PC-3 (cell line): ENCODE measurements around the gene SMARCAL1. TPM values are rescaled to one million over a fixed set of nuclear protein-coding genes. Genes with fewer than 3 reads are reported as not detected.

Experiments
- ATAC-seq: fragments of 200-7000 bp; cut with Tn5 transposase; 2 replicates; pipeline ENCODE4 v1.9.1; 2020; ENCODE audit warnings: mild to moderate bottlenecking, moderate library complexity
- BruUV-seq: library from RNA; stranded (reverse); fragments of 400-500 nt; replicated peaks from 2 replicates; lab custom pipeline; 2021; lab: Mats Ljungman, UMichigan
- CTCF ChIA-PET: fragments of 300-600 bp; sonication (Branson Sonifier 250); formaldehyde crosslinking; loops from one replicate; lab custom pipeline; 2022; ENCODE audit warnings: antibody characterized with exemption; lab: Charles Lee
- POLR2A ChIA-PET: fragments of 300-600 bp; sonication (Branson Sonifier 250); formaldehyde crosslinking; loops from one replicate; lab custom pipeline; 2022; ENCODE audit warnings: antibody characterized with exemption; ENCODE audit not compliant: unreplicated experiment; lab: Charles Lee
- DNase-seq: peaks from one replicate; pipeline ENCODE4 v3.0.0-alpha.2; 2015
- H2AFZ ChIP-seq: fragments of 300-600 bp; sonication (generic); 2 replicates; pipeline ENCODE4 v1.6.0; 2016; ENCODE audit warnings: antibody characterized with exemption, low read length
- H3F3A ChIP-seq: fragments of 300-600 bp; sonication (generic); one replicate; pipeline ENCODE4 v1.6.0; 2017; ENCODE audit warnings: antibody characterized with exemption, low read length, control low read depth, mild to moderate bottlenecking; ENCODE audit not compliant: unreplicated experiment
- H3K27ac ChIP-seq: fragments of 300-600 bp; sonication (generic); 2 replicates; pipeline ENCODE4 v1.5.1; 2016; ENCODE audit warnings: mild to moderate bottlenecking, low read length
- H3K27me3 ChIP-seq: fragments of 300-600 bp; sonication (generic); 2 replicates; pipeline ENCODE4 v1.6.1; 2016; ENCODE audit warnings: low read length, mixed read lengths
- H3K36me3 ChIP-seq: fragments of 300-600 bp; sonication (generic); 2 replicates; pipeline ENCODE4 v1.6.1; 2016; ENCODE audit warnings: low read depth, mixed run types, low read length, mixed read lengths
- H3K4me1 ChIP-seq: fragments of 300-600 bp; sonication (generic); 2 replicates; pipeline ENCODE4 v1.5.1; 2016; ENCODE audit warnings: low read length; ENCODE audit not compliant: insufficient read depth
- H3K4me2 ChIP-seq: fragments of 300-600 bp; sonication (generic); 2 replicates; pipeline ENCODE4 v1.6.0; 2016; ENCODE audit warnings: low read length
- H3K4me3 ChIP-seq: fragments of 300-600 bp; sonication (generic); 2 replicates; pipeline ENCODE4 v1.5.1; 2016; ENCODE audit warnings: mild to moderate bottlenecking, low read length, mixed read lengths
- H3K79me2 ChIP-seq: fragments of 300-600 bp; sonication (generic); 2 replicates; pipeline ENCODE4 v1.6.1; 2017; ENCODE audit warnings: low read length, mixed read lengths
- H3K9ac ChIP-seq: fragments of 300-600 bp; sonication (generic); 2 replicates; pipeline ENCODE4 v1.6.0; 2016; ENCODE audit warnings: mild to moderate bottlenecking, low read length
- H3K9me2 ChIP-seq: fragments of 300-600 bp; sonication (generic); replicated peaks from 2 replicates; pipeline ENCODE4 v1.6.1; 2016; ENCODE audit warnings: mixed run types, low read length, mixed read lengths
- H3K9me3 ChIP-seq: fragments of 300-600 bp; sonication (generic); 2 replicates; pipeline ENCODE4 v1.6.1; 2016; ENCODE audit warnings: low read length, mixed read lengths
- H4K20me1 ChIP-seq: fragments of 300-600 bp; sonication (generic); 2 replicates; pipeline ENCODE4 v1.6.1; 2016; ENCODE audit warnings: low read length, mixed read lengths
- CTCF ChIP-seq: fragments of 300-600 bp; sonication (generic); conservative IDR thresholded peaks from 2 replicates; pipeline ENCODE4 v1.5.1; 2017; ENCODE audit warnings: antibody characterized with exemption, low read depth, mild to moderate bottlenecking, low read length
- EZH2 ChIP-seq: fragments of 300-600 bp; sonication (generic); IDR thresholded peaks from one replicate; pipeline ENCODE4 v1.6.1; 2017; ENCODE audit warnings: antibody characterized with exemption, mild to moderate bottlenecking, low read length; ENCODE audit not compliant: unreplicated experiment
- EZH2phosphoT487 ChIP-seq: fragments of 300-600 bp; sonication (generic); IDR thresholded peaks from 2 replicates; pipeline ENCODE4 v1.6.1; 2018; ENCODE audit warnings: mild to moderate bottlenecking, antibody characterized with exemption, low read length, borderline replicate concordance
- intact Hi-C: fragments of 100-400 bp; cut with micrococcal nuclease; formaldehyde crosslinking; loops from 2 replicates; pipeline ENCODE4 v1.9.0; 2023
- total RNA-seq: library from RNA; depleted of rRNA; stranded (reverse); fragments of >200 nt; gene quantifications from 2 replicates; pipeline ENCODE4 v1.2.3, GENCODE V29; 2014

Gene SMARCAL1
- total RNA-seq, 1 experiment from 2014 or later: 8.3 TPM

DNA sequence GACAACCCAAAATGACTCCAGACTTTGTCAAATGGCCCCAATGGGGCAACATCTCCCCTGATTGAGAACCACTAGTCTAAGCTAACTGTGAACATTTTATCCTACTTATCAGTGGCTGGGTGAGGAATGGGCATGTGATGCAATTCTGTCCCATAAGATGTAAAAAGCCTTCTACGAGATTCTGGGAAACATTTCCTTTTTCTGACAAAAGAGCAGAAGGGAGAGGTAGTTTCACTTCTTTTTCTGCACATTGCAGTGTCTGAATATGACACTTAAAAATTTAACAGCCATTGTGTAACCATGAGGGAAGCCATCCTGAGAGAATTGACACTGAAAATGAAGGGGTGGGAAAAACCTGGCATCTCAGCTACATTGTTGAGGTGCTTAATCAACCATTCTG, 22.7 kb upstream of the SMARCAL1 start:
- no peak for DNase-seq
- POLR2A ChIA-PET: no interaction called here
- intact Hi-C loops: no loop called here
- Histone ChIP-seq H3K27me3 (no peaks in the 10 kb centered on the region), H3K36me3 (no peaks in the 10 kb centered on the region), H3K27ac (no peak overlapping the region), H3K4me2 (no peak overlapping the region), H3K4me3 (no peak overlapping the region), H3K9me2 (no peaks in the 10 kb centered on the region), H3K9me3 (no peaks in the 10 kb centered on the region), H3K4me1 (no peaks in the 10 kb centered on the region), H4K20me1 (no peaks in the 10 kb centered on the region), H2AFZ (no peak overlapping the region), H3K79me2 (no peaks in the 10 kb centered on the region), H3F3A (no peaks in the 10 kb centered on the region), H3K9ac (no peak overlapping the region)
- CTCF ChIA-PET: no interaction called here
- no peak for TF ChIP-seq EZH2phosphoT487
- no peak for TF ChIP-seq EZH2
- TF ChIP-seq CTCF: no peak
- no TSS peak for BruUV-seq
- no peak for ATAC-seq

GRCh38 chr2:216391401-216391800, 20.9 kb upstream of the SMARCAL1 start:
- ATAC-seq (peak; percentile 46; the same call in 1 of the 2 replicates), DNase-seq (peak; percentile 32)
- Histone ChIP-seq H3K27ac (no peak overlapping the region), H3K79me2 (no peaks in the 10 kb centered on the region), H3K9ac (no peak overlapping the region), H3K9me2 (no peaks in the 10 kb centered on the region), H3K4me2 (no peak overlapping the region), H3K36me3 (no peaks in the 10 kb centered on the region), H3K4me1 (no peaks in the 10 kb centered on the region), H3K9me3 (no peaks in the 10 kb centered on the region), H3F3A (no peaks in the 10 kb centered on the region), H2AFZ (no peak overlapping the region), H3K27me3 (no peaks in the 10 kb centered on the region), H4K20me1 (no peaks in the 10 kb centered on the region), H3K4me3 (no peak overlapping the region)
- BruUV-seq: no TSS peak
- TF ChIP-seq EZH2: no peak
- no peak for TF ChIP-seq CTCF
- ChIA-PET POLR2A (no interaction called here), CTCF (no interaction called here)
- intact Hi-C loops: no loop called here

DNA sequence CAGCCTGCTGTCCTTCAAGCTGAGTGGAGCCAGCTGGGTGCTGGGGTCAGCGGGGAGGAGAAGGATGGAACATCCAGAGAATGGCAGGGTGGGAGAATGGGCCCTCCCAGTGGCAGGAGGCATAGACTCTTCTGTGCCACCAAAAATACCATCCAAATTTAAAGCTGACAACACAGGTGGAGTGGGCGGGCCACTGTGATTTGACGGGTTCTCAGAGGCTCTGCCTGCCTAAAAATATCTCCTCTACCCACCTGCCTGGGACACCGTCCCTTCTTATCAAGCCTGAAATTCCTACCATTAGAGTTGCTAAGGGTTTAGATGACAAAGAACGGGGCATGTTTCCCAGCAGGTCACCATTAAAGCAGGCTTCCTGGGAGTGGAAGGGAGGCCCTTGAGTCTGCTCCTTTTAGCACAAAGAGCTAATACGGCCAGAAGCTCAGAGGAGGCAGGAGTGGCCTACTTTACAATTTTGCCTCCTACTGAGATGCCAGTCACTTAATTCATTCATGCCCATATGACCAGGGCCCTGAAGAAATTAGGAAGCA, 20.2 kb upstream of the SMARCAL1 start:
- Histone ChIP-seq H3K27ac (no peak overlapping the region), H3K4me3 (no peak overlapping the region), H3K9me3 (no peaks in the 10 kb centered on the region), H3K79me2 (no peaks in the 10 kb centered on the region), H4K20me1 (no peaks in the 10 kb centered on the region), H3F3A (no peaks in the 10 kb centered on the region), H2AFZ (no peak overlapping the region), H3K4me2 (no peak overlapping the region), H3K4me1 (no peaks in the 10 kb centered on the region), H3K27me3 (no peaks in the 10 kb centered on the region), H3K9ac (no peak overlapping the region), H3K9me2 (no peaks in the 10 kb centered on the region), H3K36me3 (no peaks in the 10 kb centered on the region)
- TF ChIP-seq EZH2phosphoT487: no peak
- no peak for TF ChIP-seq CTCF
- no peak for TF ChIP-seq EZH2
- intact Hi-C loops: no loop called here
- ChIA-PET CTCF (no interaction called here), POLR2A (no interaction called here)
- DNase-seq (no peak), ATAC-seq (no peak)
- no TSS peak for BruUV-seq
